ENCODE data around the gene CDC42BPA.

DNA sequence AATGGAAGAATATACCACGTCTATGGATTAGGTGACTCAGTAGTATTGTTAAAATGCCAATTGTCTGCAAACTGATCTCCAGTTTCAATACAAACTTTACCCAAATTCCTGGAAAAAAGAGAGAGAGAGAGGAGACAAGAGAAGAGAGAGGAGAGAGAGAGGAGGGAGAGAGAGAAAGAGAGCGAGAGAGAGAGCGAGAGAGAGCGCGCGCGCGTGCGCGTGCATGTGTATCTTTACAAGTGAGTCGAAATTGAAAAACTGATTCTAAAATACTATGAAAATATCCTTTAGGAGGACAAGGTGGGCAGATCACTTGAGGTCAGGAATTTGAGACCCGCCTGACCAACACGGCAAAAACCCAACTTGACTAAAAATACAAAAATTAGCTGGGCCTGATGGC, 65.2 kb downstream of the CDC42BPA start:
- TF ChIP-seq ZFP30 (CRISPR knock-in tag; IDR thresholded peaks at IDR 0.05) (no peak), CSDC2 (CRISPR knock-in tag; IDR thresholded peaks at IDR 0.05) (no peak), ZNF565 (CRISPR knock-in tag; conservative IDR thresholded peaks at IDR 0.05; ENCODE audit: low read depth) (no peak), RARB (CRISPR knock-in tag; IDR thresholded peaks at IDR 0.05) (no peak), ZC3H10 (CRISPR knock-in tag; IDR thresholded peaks at IDR 0.05) (no peak), ZNF70 (CRISPR knock-in tag; IDR thresholded peaks at IDR 0.05) (no peak), ESRRG (CRISPR knock-in tag; IDR thresholded peaks at IDR 0.05) (no peak), TOX (CRISPR knock-in tag; IDR thresholded peaks at IDR 0.05; ENCODE audit: borderline replicate concordance) (no peak)
- TF ChIP-seq, protein P1, sequence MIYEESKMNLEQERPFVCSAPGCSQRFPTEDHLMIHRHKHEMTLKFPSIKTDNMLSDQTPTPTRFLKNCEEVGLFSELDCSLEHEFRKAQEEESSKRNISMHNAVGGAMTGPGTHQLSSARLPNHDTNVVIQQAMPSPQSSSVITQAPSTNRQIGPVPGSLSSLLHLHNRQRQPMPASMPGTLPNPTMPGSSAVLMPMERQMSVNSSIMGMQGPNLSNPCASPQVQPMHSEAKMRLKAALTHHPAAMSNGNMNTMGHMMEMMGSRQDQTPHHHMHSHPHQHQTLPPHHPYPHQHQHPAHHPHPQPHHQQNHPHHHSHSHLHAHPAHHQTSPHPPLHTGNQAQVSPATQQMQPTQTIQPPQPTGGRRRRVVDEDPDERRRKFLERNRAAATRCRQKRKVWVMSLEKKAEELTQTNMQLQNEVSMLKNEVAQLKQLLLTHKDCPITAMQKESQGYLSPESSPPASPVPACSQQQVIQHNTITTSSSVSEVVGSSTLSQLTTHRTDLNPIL (CRISPR knock-in tag; IDR thresholded peaks at IDR 0.05; ENCODE audit: low read depth) = no peak
